GM06990 (cell line): ENCODE data around the gene COL2A1.

ENCODE experiments used
- DNase-seq: peaks from one replicate; pipeline ENCODE4 v3.0.0-alpha.2; 2011; ENCODE audit not compliant: insufficient read length; ENCODE audit errors: extremely low read depth
- H3K27me3 ChIP-seq: replicated peaks from 2 replicates; pipeline ENCODE4 v1.6.0; 2011; ENCODE audit warnings: low read length; ENCODE audit not compliant: control insufficient read depth, insufficient read depth
- H3K36me3 ChIP-seq: 2 replicates; pipeline ENCODE4 v1.5.1; 2011; ENCODE audit warnings: low read length; ENCODE audit not compliant: control insufficient read depth, insufficient read depth
- H3K4me3 ChIP-seq: replicated peaks from 2 replicates; pipeline ENCODE4 v1.5.1; 2011; ENCODE audit warnings: low read depth, mild to moderate bottlenecking, control low read depth, low read length
- CTCF ChIP-seq: IDR thresholded peaks from 2 replicates; pipeline ENCODE4 v1.5.1; 2011; ENCODE audit warnings: low read length, control low read depth, mild to moderate bottlenecking, inconsistent platforms; ENCODE audit not compliant: insufficient read depth, poor library complexity, severe bottlenecking

The COL2A1 gene

GRCh38 chr12:47979686-47980085 lies 24.6 kb downstream of the COL2A1 start:
- no peak for DNase-seq
- no peak for TF ChIP-seq CTCF
- H3K4me3 ChIP-seq: no peak overlapping the region
- no peaks in the 10 kb centered on the region; the same call in 1 of the 2 replicates for H3K27me3 ChIP-seq
- no peaks in the 10 kb centered on the region for H3K36me3 ChIP-seq

- H3K36me3 ChIP-seq: no peaks in the 10 kb centered on the region
- no peak for DNase-seq
- H3K27me3 ChIP-seq: no peaks in the 10 kb centered on the region; the same call in 1 of the 2 replicates
- no peak for TF ChIP-seq CTCF
- no peak overlapping the region for H3K4me3 ChIP-seq
Measured at GRCh38 chr12:47979166-47979565, 25.1 kb downstream of the COL2A1 start.

GRCh38 chr12:47978598-47978873 lies 25.7 kb downstream of the COL2A1 start:
- no peak for TF ChIP-seq CTCF
- H3K36me3 ChIP-seq: no peaks in the 10 kb centered on the region
- H3K27me3 ChIP-seq: no peaks in the 10 kb centered on the region; the same call in 1 of the 2 replicates

GRCh38 chr12:47977772-47978597 lies 26.3 kb downstream of the COL2A1 start:
- Histone ChIP-seq H3K36me3 (no peaks in the 10 kb centered on the region), H3K27me3 (no peaks in the 10 kb centered on the region; the same call in 1 of the 2 replicates), H3K4me3 (no peak overlapping the region)
- no peak for TF ChIP-seq CTCF
- no peak for DNase-seq

More at GRCh38 chr12:47978598-47978873, 25.7 kb downstream of the COL2A1 start:
- no peak overlapping the region for H3K4me3 ChIP-seq
- no peak for DNase-seq

- Histone ChIP-seq H3K4me3 (no peak overlapping the region), H3K36me3 (no peaks in the 10 kb centered on the region), H3K27me3 (no peaks in the 10 kb centered on the region; the same call in 1 of the 2 replicates)
- no peak for TF ChIP-seq CTCF
- no peak for DNase-seq
Measured at GRCh38 chr12:47977046-47977771, 27.1 kb downstream of the COL2A1 start.
